BE2C (cell line): ENCODE data around the gene ARFGAP3.
"Not testable (repeated sequence)": the region's sequence is repeated elsewhere in the genome, so short reads cannot be mapped to it uniquely, and the experiment has no call there.

Experiments used
- DNase-seq: peaks from one replicate; pipeline ENCODE4 v3.0.0-alpha.2; 2020
- H3K27me3 ChIP-seq: fragments of 250-450 bp; sonication (Bioruptor Pico); 2 replicates; pipeline ENCODE4 v1.5.1; 2020; ENCODE audit warnings: mild to moderate bottlenecking
- H3K36me3 ChIP-seq: fragments of 250-450 bp; sonication (Bioruptor Pico); 2 replicates; pipeline ENCODE4 v1.5.1; 2020; ENCODE audit warnings: mild to moderate bottlenecking
- H3K4me1 ChIP-seq: fragments of 250-450 bp; sonication (Bioruptor Pico); 2 replicates; pipeline ENCODE4 v1.5.1; 2020
- H3K4me3 ChIP-seq: 2 replicates; pipeline ENCODE4 v1.5.1; 2011; ENCODE audit warnings: low read depth, low read length
- H3K9me3 ChIP-seq: fragments of 250-450 bp; sonication (Bioruptor Pico); 2 replicates; pipeline ENCODE4 v1.5.1; 2020
- TF ChIP-seq, protein P1 (sequence below): IDR thresholded peaks from 2 replicates; pipeline ENCODE4 v1.5.1; 2012; ENCODE audit warnings: mild to moderate bottlenecking, low read depth, low read length

Gene ARFGAP3

DNA sequence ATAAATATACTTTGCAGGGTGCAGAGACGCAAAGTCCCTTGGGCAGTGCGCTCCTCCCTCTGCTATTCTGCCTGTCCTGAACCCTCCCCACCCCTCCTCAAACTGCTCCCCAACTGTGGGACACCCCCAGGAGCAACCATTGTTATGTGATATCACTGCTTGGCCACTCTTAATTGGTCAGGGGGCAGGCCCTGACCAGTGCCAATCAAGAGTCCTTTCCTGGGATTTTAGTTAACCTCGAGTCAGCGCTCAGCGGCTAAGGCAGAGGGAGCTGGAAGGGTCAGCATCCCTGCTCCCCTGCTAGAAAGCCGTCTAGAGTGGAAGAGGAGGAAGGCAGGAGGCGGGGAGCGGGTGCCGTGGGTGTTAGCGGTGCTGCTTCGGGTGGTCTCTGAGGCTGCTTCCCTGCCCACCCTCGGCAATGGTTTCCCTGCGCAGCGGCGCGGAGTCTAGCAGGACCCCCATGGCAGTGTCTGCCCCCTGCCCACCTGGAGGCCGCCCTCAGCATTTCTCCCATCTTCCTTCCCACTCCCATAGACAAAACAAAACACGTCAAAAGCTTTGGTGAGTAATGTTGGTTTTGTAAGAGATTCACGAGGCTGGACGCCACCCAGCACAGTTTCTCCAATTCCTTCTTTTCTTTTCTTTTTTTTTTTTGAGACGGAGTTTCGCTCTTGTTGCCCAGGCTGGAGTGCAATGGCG is 98.0 kb downstream of the ARFGAP3 start:
- Histone ChIP-seq H3K36me3 (no peaks in the 10 kb centered on the region), H3K4me3 (no peak overlapping the region), H3K9me3 (no peaks in the 10 kb centered on the region), H3K4me1 (no peaks in the 10 kb centered on the region), H3K27me3 (no peaks in the 10 kb centered on the region)
- DNase-seq: no peak
- TF ChIP-seq, protein P1, sequence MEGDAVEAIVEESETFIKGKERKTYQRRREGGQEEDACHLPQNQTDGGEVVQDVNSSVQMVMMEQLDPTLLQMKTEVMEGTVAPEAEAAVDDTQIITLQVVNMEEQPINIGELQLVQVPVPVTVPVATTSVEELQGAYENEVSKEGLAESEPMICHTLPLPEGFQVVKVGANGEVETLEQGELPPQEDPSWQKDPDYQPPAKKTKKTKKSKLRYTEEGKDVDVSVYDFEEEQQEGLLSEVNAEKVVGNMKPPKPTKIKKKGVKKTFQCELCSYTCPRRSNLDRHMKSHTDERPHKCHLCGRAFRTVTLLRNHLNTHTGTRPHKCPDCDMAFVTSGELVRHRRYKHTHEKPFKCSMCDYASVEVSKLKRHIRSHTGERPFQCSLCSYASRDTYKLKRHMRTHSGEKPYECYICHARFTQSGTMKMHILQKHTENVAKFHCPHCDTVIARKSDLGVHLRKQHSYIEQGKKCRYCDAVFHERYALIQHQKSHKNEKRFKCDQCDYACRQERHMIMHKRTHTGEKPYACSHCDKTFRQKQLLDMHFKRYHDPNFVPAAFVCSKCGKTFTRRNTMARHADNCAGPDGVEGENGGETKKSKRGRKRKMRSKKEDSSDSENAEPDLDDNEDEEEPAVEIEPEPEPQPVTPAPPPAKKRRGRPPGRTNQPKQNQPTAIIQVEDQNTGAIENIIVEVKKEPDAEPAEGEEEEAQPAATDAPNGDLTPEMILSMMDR: no peak

DNA sequence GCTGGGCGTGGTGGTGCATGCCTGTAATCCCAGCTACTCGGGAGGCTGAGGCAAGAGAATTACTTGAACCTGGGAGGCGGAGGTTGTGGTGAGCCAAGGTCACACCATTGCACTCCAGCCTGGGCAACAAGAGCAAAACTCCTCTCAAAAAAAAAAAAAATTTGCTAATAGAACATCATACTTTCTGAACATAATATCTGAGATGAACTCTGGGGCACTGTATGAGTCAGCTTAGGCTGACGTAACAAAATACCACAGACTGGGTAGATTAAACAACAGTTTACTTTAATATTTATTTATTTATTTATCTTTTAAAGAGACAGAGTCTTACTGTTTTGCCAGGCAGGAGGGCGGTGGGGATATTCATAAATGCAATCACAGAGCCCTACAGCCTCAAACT is 101.5 kb downstream of the ARFGAP3 start:
- not testable (repeated sequence) for DNase-seq, H3K36me3 ChIP-seq, H3K4me1 ChIP-seq

DNA sequence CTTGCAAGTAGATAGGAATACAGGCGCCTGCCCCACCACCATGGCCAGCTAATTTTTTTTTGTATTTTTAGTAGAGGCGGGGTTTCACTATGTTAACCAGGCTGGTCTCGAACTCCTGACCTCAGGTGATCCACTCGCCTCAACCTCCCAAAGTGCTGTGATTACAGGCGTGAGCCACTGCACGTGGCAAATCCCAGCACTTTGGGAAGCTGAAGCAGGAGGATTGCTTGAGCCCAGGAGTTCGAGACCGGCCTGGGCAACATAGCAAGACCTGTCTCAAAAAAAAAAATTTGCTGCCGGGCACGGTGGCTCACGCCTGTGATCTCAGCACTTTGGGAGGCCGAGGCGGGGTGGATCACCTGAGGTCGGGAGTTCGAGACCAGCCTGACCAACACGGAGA is 102.0 kb downstream of the ARFGAP3 start:
- H3K4me3 ChIP-seq, H3K36me3 ChIP-seq, H3K27me3 ChIP-seq, H3K9me3 ChIP-seq, DNase-seq, H3K4me1 ChIP-seq: not testable (repeated sequence)

More for the DNA sequence above, 101.5 kb downstream of the ARFGAP3 start:
- not testable (repeated sequence) for H3K9me3 ChIP-seq, H3K4me3 ChIP-seq, H3K27me3 ChIP-seq

DNA sequence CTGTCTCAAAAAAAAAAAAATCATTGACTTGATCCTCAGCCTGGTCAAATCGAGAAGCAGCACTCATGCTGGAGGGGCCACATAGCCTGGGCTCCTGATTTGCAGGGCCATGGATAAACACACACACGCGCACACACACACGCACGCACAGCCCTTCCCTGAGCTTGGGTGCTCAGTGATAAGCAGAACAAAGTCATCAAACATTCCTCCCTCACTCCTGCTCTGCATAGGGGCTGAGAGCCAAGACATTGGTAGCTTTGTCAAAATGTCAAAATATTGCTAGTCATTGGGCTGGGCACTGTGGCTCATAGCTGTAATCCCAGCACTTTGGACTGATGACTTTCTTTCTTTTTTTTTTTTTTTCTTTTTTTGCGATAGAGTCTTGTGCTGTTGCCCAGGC is 102.4 kb downstream of the ARFGAP3 start:
- H3K9me3 ChIP-seq: no peaks in the 10 kb centered on the region
- TF ChIP-seq, protein P1: no peak
- no peak for DNase-seq
- H3K36me3 ChIP-seq: no peaks in the 10 kb centered on the region
- no peak overlapping the region for H3K4me3 ChIP-seq
- no peaks in the 10 kb centered on the region for H3K27me3 ChIP-seq
- no peaks in the 10 kb centered on the region for H3K4me1 ChIP-seq

DNA sequence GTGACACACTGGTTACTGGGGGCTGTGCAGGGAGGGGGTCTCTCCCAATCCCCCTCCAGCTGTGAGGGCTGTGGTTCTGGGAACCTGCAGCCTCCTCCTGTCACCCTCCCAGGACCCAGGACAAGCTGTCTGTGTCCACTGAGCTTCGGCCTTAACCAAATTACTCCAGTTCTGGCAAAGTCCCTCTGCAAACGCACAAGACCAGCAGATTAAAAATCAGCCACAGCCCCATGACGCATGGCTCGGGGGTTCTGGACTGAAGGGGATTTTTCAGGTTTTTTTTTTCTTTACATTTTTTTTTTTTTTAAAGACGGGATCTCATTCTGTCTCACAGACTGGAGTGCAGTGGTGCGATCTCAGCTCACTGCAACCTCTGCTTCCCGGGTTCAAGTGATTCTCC is 104.2 kb downstream of the ARFGAP3 start:
- Histone ChIP-seq H3K36me3 (no peaks in the 10 kb centered on the region), H3K9me3 (no peaks in the 10 kb centered on the region), H3K4me3 (no peak overlapping the region), H3K27me3 (no peaks in the 10 kb centered on the region), H3K4me1 (no peaks in the 10 kb centered on the region)
- TF ChIP-seq, protein P1: no peak
- DNase-seq: no peak

DNA sequence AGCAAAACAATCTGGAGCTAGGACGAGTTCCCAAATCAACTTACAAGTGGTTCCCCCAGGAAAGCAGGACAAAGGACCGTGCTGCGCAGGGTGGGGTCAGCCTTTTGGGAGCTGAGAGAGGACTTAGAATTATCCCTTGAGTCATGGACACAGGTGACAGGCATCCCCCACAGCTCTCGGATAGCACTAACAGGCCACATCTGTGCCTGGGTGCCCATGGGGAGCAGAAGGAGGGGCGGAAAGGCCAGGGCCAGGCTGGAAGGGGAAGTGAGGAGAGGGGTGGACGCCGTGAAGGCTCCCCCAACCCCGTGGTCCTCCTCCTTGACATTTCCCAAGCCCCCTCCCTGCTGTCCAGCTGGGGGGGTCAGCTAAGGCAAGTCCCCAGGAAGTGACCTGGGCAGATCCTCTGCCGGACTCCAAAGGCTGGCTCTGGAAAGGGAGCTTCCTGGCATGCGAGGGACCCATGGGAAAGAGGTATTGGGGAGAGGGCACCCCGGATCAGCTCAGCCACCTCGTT is 104.8 kb downstream of the ARFGAP3 start:
- no peak for DNase-seq
- TF ChIP-seq, protein P1: no peak
- Histone ChIP-seq H3K9me3 (no peaks in the 10 kb centered on the region), H3K4me1 (no peaks in the 10 kb centered on the region), H3K4me3 (no peak overlapping the region), H3K27me3 (no peaks in the 10 kb centered on the region), H3K36me3 (no peaks in the 10 kb centered on the region)

DNA sequence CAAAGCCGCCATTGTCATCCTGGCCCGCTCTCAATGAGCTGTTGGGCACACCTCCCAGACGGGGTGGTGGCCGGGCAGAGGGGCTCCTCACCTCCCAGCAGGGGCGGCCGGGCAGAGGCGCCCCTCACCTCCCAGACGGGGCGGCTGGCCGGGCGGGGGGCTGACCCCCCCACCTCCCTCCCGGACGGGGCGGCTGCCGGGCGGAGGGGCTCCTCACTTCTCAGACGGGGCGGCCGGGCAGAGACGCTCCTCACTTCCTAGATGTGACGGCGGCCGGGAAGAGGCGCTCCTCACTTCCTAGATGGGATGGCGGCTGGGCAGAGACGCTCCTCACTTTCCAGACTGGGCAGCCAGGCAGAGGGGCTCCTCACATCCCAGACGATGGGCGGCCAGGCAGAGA is 106.7 kb downstream of the ARFGAP3 start:
- not testable (repeated sequence) for H3K36me3 ChIP-seq, H3K4me1 ChIP-seq, H3K27me3 ChIP-seq, DNase-seq, H3K4me3 ChIP-seq, H3K9me3 ChIP-seq
